ENCODE data around the gene CGAS.
A peak's percentile ranks its signal among the peaks of the same experiment; 100 is the strongest.
"Not testable (repeated sequence)": the region's sequence is repeated elsewhere in the genome, so short reads cannot be mapped to it uniquely, and the experiment has no call there.

The CGAS gene

GRCh38 chr6:73395875-73396274 is 56.2 kb downstream of the CGAS start:
- DNase-seq (ENCODE audit: low read depth, low spot score): no peak

GRCh38 chr6:73394577-73395354 is 57.3 kb downstream of the CGAS start, which contains the start of gene DDX43:
Gene DDX43, plus strand, starts transcription at chr6:73394828. Its CDS starts 78 bp downstream, at chr6:73394906.
- DNase-seq (ENCODE audit: low read depth, low spot score): no peak

GRCh38 chr6:73393278-73393677 is 58.8 kb downstream of the CGAS start:
- DNase-seq (ENCODE audit: low read depth, low spot score): no peak

DNA sequence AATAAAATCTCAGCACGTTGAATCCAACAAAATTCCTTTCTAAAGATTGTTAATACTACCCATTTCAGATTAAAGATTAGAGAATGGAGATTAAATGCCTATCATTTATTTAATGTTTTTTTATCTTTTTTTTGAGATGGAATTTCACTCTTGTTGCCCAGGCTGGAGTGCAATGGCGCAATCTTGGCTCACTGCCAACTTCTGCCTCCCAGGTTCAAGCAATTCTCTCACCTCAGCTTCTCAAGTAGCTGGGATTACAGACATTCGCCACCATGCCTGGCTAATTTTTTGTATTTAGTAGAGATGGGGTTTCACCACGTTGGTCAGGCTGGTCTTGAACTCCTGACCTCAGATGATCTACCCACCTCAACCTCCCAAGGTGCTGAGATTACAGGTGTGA is 59.9 kb downstream of the CGAS start:
- not testable (repeated sequence) for DNase-seq (ENCODE audit: low read depth, low spot score)

GRCh38 chr6:73391675-73392074 is 60.4 kb downstream of the CGAS start:
- DNase-seq (ENCODE audit: low read depth, low spot score): no peak

GRCh38 chr6:73389854-73390253 is 62.2 kb downstream of the CGAS start:
- DNase-seq (ENCODE audit: low read depth, low spot score): no peak

DNA sequence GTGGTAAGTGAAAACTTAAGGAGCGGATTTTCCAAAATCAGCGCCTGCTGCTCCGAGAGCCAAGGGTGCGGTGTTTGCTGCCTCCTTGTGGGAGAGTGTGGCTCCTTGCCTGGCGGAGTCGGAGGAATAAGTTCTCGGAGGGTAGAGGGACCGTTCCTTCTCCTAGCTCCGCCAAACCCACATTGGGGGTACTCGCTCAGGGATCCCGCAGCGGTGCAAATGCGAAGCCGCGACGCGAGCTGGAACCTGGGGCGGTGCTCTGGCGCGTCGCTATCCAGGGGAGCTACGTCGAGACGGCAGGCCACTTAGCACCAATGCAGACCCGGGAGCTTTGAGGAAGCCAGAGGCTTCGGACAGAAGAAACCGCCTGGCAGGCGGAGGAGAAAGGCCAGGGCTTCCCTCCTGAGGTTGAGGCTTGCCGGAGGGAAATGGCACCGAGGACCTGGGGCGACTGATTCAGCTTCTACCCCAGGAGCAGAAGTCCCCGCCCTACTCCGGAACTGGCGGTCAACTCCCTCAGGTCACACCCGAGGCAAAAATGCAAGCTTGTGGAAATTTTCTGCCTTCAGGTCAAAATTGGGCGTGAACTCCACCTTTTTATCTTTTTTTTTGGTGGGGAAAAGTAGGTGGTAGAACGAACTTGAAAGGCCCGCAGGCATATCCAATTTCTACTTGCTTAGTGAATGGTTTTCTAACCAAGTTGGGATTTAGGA is 63.1 kb downstream of the CGAS start:
- DNase-seq (ENCODE audit: low read depth, low spot score): peak; percentile 71

DNA sequence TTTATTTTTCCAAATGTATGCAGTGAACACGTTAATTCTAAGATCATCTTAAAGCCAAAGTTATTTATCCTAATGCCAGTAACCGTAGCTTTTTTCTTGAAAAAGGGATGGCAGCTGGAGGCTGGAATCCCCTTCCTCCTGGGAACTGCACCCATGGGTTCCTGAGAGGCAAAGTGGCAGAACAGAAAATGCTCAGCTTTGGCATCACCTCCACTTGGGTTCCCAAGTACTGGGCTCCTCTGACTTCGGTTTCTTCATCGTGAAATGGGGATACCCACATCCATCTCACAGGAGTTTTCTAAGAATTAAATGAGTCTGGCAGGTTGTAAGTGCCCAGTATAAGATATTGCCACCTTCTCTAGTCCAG is 63.7 kb downstream of the CGAS start:
- DNase-seq (ENCODE audit: low read depth, low spot score): no peak

DNA sequence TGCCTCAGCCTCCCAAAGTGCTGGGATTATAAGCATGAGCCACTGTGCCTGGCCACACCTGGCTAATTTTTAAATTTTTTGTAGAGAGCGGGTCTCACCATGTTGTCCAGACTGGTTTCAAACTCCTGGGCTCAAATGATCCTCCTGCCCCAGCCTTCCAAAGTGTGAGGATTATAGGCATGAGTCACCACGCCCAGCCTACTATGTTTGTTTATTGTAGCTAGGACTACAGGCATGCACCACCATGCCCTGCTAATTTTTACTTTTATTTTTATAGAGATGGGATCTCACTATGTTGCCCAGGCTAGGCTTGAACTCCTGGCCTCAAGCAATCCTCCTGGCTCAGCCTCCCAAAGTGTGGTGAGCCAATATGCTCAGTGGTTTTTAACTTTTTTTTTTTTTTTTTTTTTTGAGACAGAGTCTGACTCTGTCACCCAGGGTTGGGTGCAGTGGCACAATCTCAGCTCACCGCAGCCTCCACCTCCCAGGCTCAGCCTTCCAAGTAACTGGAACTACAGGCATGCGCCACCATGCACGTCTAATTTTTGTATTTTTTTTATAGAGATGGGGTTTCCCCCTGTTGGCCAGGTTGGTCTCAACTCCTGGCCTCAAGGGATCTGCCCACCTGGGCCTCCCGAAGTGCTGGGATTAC is 69.5 kb downstream of the CGAS start:
- DNase-seq (ENCODE audit: low read depth, low spot score): no peak

DNA sequence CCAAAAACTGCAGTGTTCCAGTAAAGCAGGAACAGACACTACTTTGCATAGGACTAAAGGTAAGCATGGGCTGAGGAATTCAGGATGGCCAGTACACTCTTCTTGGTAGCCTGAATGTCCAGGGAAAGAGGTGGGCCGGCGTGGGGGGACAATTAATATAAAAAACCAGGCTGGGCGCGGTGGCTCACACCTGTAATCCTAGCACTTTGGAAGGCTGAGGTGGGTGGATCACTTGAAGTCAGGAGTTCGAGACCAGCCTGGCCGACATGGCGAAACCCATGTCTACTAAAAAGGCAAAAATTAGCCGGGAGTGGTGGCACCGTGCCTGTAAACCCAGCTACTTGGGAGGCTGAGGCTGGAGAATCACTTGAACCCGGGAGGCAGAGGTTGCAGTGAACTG is 70.6 kb downstream of the CGAS start:
- not testable (repeated sequence) for DNase-seq (ENCODE audit: low read depth, low spot score)

- no peak for DNase-seq (ENCODE audit: low read depth, low spot score)
Measured at GRCh38 chr6:73377225-73377624, 74.9 kb downstream of the CGAS start.

GRCh38 chr6:73375216-73375615 is 76.9 kb downstream of the CGAS start:
- no peak for DNase-seq (ENCODE audit: low read depth, low spot score)

Measured in iPS DF 19.7 (cell line).